ENCODE measurements around the gene TENT4B.

- TF ChIP-seq CTCF (IDR thresholded peaks at IDR 0.05) = no peak
- no peak for TF ChIP-seq POLR2A (IDR thresholded peaks at IDR 0.05)
- TF ChIP-seq EP300 (IDR thresholded peaks at IDR 0.05) = no peak
Measured at GRCh38 chr16:50183316-50183715, 30.2 kb downstream of the TENT4B start.

Measured in sigmoid colon (tissue), 4 donors.